BLaER1 (cell line): ENCODE measurements around the gene COL6A5.
"Not testable (repeated sequence)": the region's sequence is repeated elsewhere in the genome, so short reads cannot be mapped to it uniquely, and the experiment has no call there.

Source experiments
- H3K27ac ChIP-seq: shearing (Covaris generic); formaldehyde crosslinking; 2 replicates; pipeline ENCODE4 v1.8.1; 2022
- H3K27me3 ChIP-seq: shearing (Covaris generic); formaldehyde crosslinking; 2 replicates; pipeline ENCODE4 v1.8.1; 2022
- H3K36me3 ChIP-seq: shearing (Covaris generic); formaldehyde crosslinking; 2 replicates; pipeline ENCODE4 v1.8.1; 2022
- H3K4me1 ChIP-seq: shearing (Covaris generic); formaldehyde crosslinking; 2 replicates; pipeline ENCODE4 v1.8.1; 2022
- H3K4me2 ChIP-seq: shearing (Covaris generic); formaldehyde crosslinking; 2 replicates; pipeline ENCODE4 v1.8.1; 2022
- H3K4me3 ChIP-seq: shearing (Covaris generic); formaldehyde crosslinking; 2 replicates; pipeline ENCODE4 v1.8.1; 2022
- H3K9ac ChIP-seq: shearing (Covaris generic); formaldehyde crosslinking; 2 replicates; pipeline ENCODE4 v1.8.1; 2022
- H3K9me3 ChIP-seq: shearing (Covaris generic); formaldehyde crosslinking; 2 replicates; pipeline ENCODE4 v1.8.1; 2022
- H4K20me1 ChIP-seq: shearing (Covaris generic); formaldehyde crosslinking; 2 replicates; pipeline ENCODE4 v1.8.1; 2022
- Cebpa-rat ChIP-seq: shearing (Covaris generic); IDR thresholded peaks from 2 replicates; pipeline ENCODE4 v1.8.1; 2022

The COL6A5 gene

GRCh38 chr3:130384476-130385025 lies 39.1 kb downstream of the COL6A5 start:
- H3K36me3 ChIP-seq: no peaks in the 10 kb centered on the region
- H3K4me3 ChIP-seq: no peak overlapping the region
- TF ChIP-seq Cebpa-rat: no peak
- no peaks in the 10 kb centered on the region for H4K20me1 ChIP-seq
- H3K4me1 ChIP-seq: no peaks in the 10 kb centered on the region
- H3K27ac ChIP-seq: no peak overlapping the region
- H3K9me3 ChIP-seq: no peaks in the 10 kb centered on the region
- H3K4me2 ChIP-seq: no peak overlapping the region
- H3K9ac ChIP-seq: no peak overlapping the region
- H3K27me3 ChIP-seq: no peaks in the 10 kb centered on the region

DNA sequence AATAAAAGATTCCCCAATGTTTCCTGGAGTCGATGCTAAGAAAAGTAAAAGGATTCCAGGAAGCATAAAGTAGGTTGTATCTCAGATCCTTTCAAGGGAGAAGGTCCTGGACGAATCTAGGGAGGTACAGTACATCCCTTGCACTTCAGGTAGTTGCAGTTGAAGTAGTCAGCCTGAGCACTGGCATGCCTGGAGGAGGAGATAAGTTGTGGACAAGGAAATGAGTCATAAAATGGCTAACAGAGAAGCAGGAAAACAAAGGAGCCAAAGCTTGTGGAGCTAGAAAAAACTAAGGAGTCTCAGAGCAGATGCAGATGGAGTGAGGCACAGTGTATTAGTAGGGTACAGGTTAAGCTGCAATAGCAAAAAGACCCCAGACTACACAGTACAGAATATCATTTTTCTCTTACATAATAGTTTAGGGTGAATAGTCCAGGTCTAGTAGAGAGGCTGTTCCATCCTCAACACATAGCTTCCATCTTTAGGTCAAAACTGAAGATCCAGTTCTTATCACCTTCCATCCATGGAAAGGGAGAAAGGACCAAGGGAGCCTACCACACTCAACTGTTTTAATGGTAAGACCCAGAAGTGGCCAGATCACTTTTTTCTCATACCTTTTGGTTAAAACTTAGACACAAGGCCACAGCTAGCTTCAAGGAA lies 41.3 kb downstream of the COL6A5 start:
- Histone ChIP-seq H3K4me2 (no peak overlapping the region), H3K4me1 (no peaks in the 10 kb centered on the region), H3K4me3 (no peak overlapping the region), H3K27me3 (no peaks in the 10 kb centered on the region), H3K9ac (no peak overlapping the region), H3K9me3 (no peaks in the 10 kb centered on the region), H3K36me3 (no peaks in the 10 kb centered on the region), H3K27ac (no peak overlapping the region), H4K20me1 (no peaks in the 10 kb centered on the region)
- TF ChIP-seq Cebpa-rat: no peak

- Histone ChIP-seq H3K9ac (no peak overlapping the region), H3K4me3 (no peak overlapping the region), H3K4me2 (no peak overlapping the region), H4K20me1 (no peaks in the 10 kb centered on the region), H3K4me1 (no peaks in the 10 kb centered on the region), H3K27ac (no peak overlapping the region), H3K27me3 (no peaks in the 10 kb centered on the region), H3K9me3 (no peaks in the 10 kb centered on the region), H3K36me3 (no peaks in the 10 kb centered on the region)
- TF ChIP-seq Cebpa-rat: no peak
Measured at GRCh38 chr3:130389743-130390478, 44.4 kb downstream of the COL6A5 start.

- H3K4me3 ChIP-seq: no peak overlapping the region
Measured at GRCh38 chr3:130392266-130392665, 46.8 kb downstream of the COL6A5 start.

GRCh38 chr3:130393594-130393993 lies 48.1 kb downstream of the COL6A5 start:
- Histone ChIP-seq H3K4me2 (no peak overlapping the region), H3K4me1 (no peaks in the 10 kb centered on the region), H3K4me3 (no peak overlapping the region), H3K27ac (no peak overlapping the region), H3K9me3 (no peaks in the 10 kb centered on the region), H3K9ac (no peak overlapping the region), H4K20me1 (no peaks in the 10 kb centered on the region), H3K36me3 (no peaks in the 10 kb centered on the region), H3K27me3 (no peaks in the 10 kb centered on the region)
- TF ChIP-seq Cebpa-rat: no peak

More at GRCh38 chr3:130392266-130392665, 46.8 kb downstream of the COL6A5 start:
- H3K9me3 ChIP-seq: no peaks in the 10 kb centered on the region
- no peaks in the 10 kb centered on the region for H3K36me3 ChIP-seq
- H3K27ac ChIP-seq: no peak overlapping the region
- H3K4me2 ChIP-seq: no peak overlapping the region
- no peaks in the 10 kb centered on the region for H3K27me3 ChIP-seq
- no peaks in the 10 kb centered on the region for H4K20me1 ChIP-seq
- no peaks in the 10 kb centered on the region for H3K4me1 ChIP-seq
- no peak for TF ChIP-seq Cebpa-rat
- no peak overlapping the region for H3K9ac ChIP-seq

GRCh38 chr3:130395331-130395730 lies 49.9 kb downstream of the COL6A5 start:
- Histone ChIP-seq H3K4me1 (no peaks in the 10 kb centered on the region), H3K36me3 (no peaks in the 10 kb centered on the region), H4K20me1 (no peaks in the 10 kb centered on the region), H3K4me2 (no peak overlapping the region), H3K9ac (no peak overlapping the region), H3K27ac (no peak overlapping the region), H3K27me3 (no peaks in the 10 kb centered on the region), H3K9me3 (no peaks in the 10 kb centered on the region), H3K4me3 (no peak overlapping the region)
- no peak for TF ChIP-seq Cebpa-rat

DNA sequence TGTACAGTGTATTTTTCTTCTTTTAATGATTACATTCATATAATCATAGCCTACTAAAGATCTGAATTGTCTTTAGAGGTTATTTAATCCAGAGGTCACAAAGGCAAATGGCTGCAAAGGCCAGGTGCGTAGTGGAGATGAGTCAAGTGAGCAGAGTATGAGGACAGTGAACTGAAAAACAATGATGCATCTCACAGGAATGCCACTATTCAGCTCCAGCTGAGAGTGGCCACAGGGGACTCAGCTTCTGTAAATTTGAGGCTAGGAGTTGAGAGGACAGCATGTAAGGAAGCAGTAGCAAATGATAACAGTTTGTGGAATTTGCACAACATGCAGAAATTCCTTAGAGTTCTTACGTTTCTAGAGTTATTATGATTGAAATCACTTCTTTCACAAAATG lies 50.4 kb downstream of the COL6A5 start:
- Histone ChIP-seq H3K4me3 (no peak overlapping the region), H3K36me3 (no peaks in the 10 kb centered on the region), H3K27me3 (no peaks in the 10 kb centered on the region), H3K4me1 (no peaks in the 10 kb centered on the region), H3K27ac (no peak overlapping the region), H4K20me1 (no peaks in the 10 kb centered on the region), H3K4me2 (no peak overlapping the region), H3K9ac (no peak overlapping the region), H3K9me3 (no peaks in the 10 kb centered on the region)
- no peak for TF ChIP-seq Cebpa-rat

DNA sequence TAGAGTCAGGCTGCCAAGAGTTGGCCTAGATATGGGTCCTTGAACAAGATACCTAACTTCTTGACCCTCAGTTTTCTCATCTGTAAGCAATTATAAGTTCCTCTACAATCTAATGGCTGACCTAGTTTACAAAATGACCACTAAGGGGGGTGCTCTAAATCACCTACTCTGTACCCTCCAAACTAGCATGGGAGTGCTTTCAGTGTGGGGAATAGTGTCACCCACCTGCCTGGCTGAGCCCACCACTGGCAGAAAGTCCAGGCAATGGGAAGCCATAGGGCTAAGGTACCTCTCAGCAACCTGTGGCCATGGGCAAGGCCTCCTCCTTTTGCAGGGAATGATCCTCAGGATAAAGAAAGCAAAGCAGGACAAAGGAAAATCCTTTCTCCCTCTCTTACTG lies 58.9 kb downstream of the COL6A5 start:
- H3K36me3 ChIP-seq: no peaks in the 10 kb centered on the region
- no peak overlapping the region for H3K27ac ChIP-seq
- H3K27me3 ChIP-seq: no peaks in the 10 kb centered on the region
- H3K4me1 ChIP-seq: no peaks in the 10 kb centered on the region
- peaks cover 25% of the 10 kb centered on the region for H3K9me3 ChIP-seq
- no peak overlapping the region for H3K9ac ChIP-seq
- H3K4me2 ChIP-seq: no peak overlapping the region
- no peaks in the 10 kb centered on the region for H4K20me1 ChIP-seq
- H3K4me3 ChIP-seq: no peak overlapping the region
- no peak for TF ChIP-seq Cebpa-rat

DNA sequence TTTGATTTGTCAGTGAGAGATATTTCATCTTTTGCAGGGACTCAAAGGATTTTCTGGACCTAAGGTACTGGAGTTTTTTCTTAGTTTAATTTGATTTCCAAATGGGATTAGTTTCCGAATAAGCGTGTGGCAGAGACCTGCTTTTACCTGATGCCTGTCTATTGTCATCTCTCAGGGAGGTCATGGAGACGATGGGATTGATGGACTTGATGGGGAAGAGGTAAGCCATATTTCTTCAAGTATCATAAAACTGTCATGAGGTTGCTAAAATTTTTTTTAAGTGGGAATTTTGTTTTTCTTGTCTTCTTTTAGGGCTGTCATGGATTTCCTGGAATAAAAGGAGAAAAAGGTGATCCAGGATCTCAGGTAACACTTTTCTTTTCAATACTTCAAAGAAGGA lies 60.5 kb downstream of the COL6A5 start:
- no peak for TF ChIP-seq Cebpa-rat
- H3K36me3 ChIP-seq: no peaks in the 10 kb centered on the region

GRCh38 chr3:130408253-130408652 lies 62.8 kb downstream of the COL6A5 start:
- H3K27ac ChIP-seq, H3K27me3 ChIP-seq, H3K4me2 ChIP-seq, H4K20me1 ChIP-seq, H3K4me3 ChIP-seq, H3K4me1 ChIP-seq, H3K9ac ChIP-seq, H3K36me3 ChIP-seq: not testable (repeated sequence)
- H3K9me3 ChIP-seq: peaks cover 28% of the 10 kb centered on the region

More for the DNA sequence above, 60.5 kb downstream of the COL6A5 start:
- Histone ChIP-seq H3K9me3 (peaks cover 28% of the 10 kb centered on the region), H3K4me3 (no peak overlapping the region), H3K9ac (no peak overlapping the region), H4K20me1 (no peaks in the 10 kb centered on the region), H3K4me1 (no peaks in the 10 kb centered on the region), H3K4me2 (no peak overlapping the region), H3K27ac (no peak overlapping the region), H3K27me3 (no peaks in the 10 kb centered on the region)
